GM12872 (cell line): Measurements from ENCODE around the gene CFAP100.

Experiments
- TF ChIP-seq, protein P1 (sequence below): IDR thresholded peaks from 3 replicates; pipeline ENCODE4 v1.5.1; 2011; ENCODE audit warnings: low read depth, mild to moderate bottlenecking, low read length, moderate library complexity; ENCODE audit not compliant: insufficient read depth

The CFAP100 gene

GRCh38 chr3:126394179-126394976, at the start of gene CFAP100:
Gene CFAP100, plus strand, starts transcription at chr3:126394909. Its CDS starts 1,092 bp downstream, at chr3:126396001.
- TF ChIP-seq, protein P1, sequence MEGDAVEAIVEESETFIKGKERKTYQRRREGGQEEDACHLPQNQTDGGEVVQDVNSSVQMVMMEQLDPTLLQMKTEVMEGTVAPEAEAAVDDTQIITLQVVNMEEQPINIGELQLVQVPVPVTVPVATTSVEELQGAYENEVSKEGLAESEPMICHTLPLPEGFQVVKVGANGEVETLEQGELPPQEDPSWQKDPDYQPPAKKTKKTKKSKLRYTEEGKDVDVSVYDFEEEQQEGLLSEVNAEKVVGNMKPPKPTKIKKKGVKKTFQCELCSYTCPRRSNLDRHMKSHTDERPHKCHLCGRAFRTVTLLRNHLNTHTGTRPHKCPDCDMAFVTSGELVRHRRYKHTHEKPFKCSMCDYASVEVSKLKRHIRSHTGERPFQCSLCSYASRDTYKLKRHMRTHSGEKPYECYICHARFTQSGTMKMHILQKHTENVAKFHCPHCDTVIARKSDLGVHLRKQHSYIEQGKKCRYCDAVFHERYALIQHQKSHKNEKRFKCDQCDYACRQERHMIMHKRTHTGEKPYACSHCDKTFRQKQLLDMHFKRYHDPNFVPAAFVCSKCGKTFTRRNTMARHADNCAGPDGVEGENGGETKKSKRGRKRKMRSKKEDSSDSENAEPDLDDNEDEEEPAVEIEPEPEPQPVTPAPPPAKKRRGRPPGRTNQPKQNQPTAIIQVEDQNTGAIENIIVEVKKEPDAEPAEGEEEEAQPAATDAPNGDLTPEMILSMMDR: no peak

GRCh38 chr3:126345231-126345630, 49.5 kb upstream of the CFAP100 start:
- TF ChIP-seq, protein P1: no peak

GRCh38 chr3:126345641-126346460, 48.9 kb upstream of the CFAP100 start:
- TF ChIP-seq, protein P1: no peak

GRCh38 chr3:126346466-126346865, 48.2 kb upstream of the CFAP100 start:
- TF ChIP-seq, protein P1: no peak

DNA sequence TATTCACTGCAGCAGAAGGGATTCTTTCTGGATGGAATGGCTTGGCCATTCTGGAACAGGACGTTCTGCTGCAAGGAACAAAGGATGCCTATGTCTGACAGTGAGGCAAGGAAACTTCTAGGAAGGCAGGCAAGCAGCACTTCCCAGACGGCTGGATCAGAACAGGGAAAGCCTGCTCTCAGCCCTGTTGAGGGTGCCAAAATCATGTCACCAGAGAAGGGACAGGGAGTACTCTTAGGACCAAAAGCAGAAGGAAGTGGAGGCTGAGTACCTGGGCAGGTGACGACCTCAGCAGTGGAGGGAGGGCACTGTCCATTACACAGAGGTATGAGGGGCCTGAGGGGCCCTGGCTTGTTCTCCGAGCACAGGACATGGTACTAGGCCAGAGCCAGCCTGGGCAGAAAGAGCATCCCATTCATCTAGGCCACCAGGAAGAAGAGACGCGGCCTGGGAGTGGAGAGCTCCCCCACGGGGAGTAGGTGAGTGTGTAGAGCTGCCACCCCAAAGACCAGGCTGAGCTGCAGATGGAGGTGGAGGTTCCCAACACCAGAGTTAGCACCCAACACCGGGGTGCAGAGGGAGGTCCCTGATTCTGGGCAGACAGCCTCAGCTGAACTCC, 47.1 kb upstream of the CFAP100 start:
- TF ChIP-seq, protein P1: no peak

GRCh38 chr3:126348308-126348920, 46.3 kb upstream of the CFAP100 start:
- TF ChIP-seq, protein P1: 0 out of 3 replicates have a peak, but pooled peaks have one; percentile 22
